ENCODE results near the gene HECTD1. TPM values are rescaled to one million over a fixed set of nuclear protein-coding genes. Genes with fewer than 3 reads are reported as not detected.
"Not testable (repeated sequence)": the region's sequence is repeated elsewhere in the genome, so short reads cannot be mapped to it uniquely, and the experiment has no call there.

HECTD1 gene
- total RNA-seq, 2 donors from 2014 or later: 99.1 to 135 TPM

DNA sequence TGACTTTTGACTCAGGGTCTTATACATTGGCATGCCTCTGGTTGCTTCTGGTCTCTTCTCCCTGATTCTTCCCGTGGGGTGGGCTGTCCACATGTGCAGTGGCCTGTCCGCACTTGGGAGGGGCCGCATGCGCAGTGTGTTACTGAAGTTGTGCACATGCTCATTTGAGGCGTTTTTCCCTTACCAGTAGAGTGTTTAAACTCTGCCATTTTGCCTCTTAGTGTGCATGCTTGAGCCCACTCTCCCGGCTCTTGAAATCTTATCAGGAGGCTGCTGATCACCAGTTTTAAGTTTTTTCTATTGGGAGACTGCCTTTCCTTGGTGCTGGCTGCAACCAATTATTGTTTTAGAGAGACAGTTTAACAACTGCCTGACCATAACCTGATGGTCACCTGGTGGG lies 32.1 kb upstream of the HECTD1 start:
- peak overlapping the region in 1 of 2 donors; percentile 53 for H3K27ac Mint-ChIP-seq
- H3K4me3 Mint-ChIP-seq: no peak overlapping the region
- no peaks in the 10 kb centered on the region for H3K36me3 Mint-ChIP-seq
- DNase-seq (ENCODE audit: low spot score) (no peak), ATAC-seq (no peak)
- H3K4me1 Mint-ChIP-seq (ENCODE audit: low read depth in 2 of 2): peaks cover 13 to 14% of the 10 kb centered on the region in 2 donors
- no peaks in the 10 kb centered on the region for H3K9me3 Mint-ChIP-seq
- H3K27me3 Mint-ChIP-seq: peaks cover 0 to 4% of the 10 kb centered on the region in 2 donors

DNA sequence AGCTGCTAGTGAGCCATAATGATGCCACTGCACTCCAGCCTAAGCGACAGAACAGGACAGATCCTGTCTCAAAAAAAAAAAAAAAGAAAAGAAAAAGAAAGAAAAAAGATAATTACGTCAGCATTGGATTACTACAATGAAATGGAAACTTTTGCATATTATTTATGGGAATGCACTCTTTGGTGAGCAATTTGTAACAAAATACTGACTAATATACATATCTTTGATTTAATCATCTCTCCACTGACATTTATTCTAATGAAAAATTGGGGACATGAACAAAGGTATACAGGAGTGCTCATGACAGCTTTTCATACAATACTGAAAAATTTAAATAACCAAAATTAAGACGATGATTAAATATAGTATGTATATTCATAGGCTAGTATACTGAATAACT lies 27.9 kb upstream of the HECTD1 start:
- ATAC-seq (no peak), DNase-seq (ENCODE audit: low spot score) (no peak)
- no peak overlapping the region for H3K4me3 Mint-ChIP-seq
- peaks cover 0 to 4% of the 10 kb centered on the region in 2 donors for H3K27me3 Mint-ChIP-seq
- no peaks in the 10 kb centered on the region for H3K36me3 Mint-ChIP-seq
- H3K9me3 Mint-ChIP-seq: no peaks in the 10 kb centered on the region
- no peak overlapping the region for H3K27ac Mint-ChIP-seq
- no peaks in the 10 kb centered on the region for H3K4me1 Mint-ChIP-seq (ENCODE audit: low read depth in 2 of 2)

DNA sequence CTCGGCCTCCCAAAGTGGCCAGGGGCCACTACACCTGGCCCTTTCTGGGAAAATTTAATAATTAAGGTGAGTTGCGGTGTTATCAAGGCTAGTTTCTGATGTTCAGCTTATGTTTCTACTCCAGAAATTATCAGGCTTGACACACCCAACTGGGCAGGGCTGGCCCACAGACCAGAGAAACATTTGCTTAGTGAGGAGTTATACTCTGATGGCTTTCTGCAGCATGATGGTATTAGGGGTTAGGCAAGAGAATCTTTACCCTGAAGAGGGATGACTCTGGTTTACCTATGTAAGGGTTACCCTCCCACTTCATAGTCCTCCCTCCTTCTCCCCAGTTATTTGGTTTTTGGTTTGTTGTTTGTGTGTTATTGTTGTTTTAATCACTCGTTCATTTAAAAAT lies 24.5 kb upstream of the HECTD1 start:
- ATAC-seq: no peak
- Mint-ChIP-seq H3K27me3 (peaks cover 0 to 4% of the 10 kb centered on the region in 2 donors), H3K9me3 (no peaks in the 10 kb centered on the region), H3K27ac (no peak overlapping the region), H3K4me3 (no peak overlapping the region), H3K4me1 (ENCODE audit: low read depth in 2 of 2) (peaks cover 5 to 14% of the 10 kb centered on the region in 2 donors), H3K36me3 (no peaks in the 10 kb centered on the region)
- DNase-seq (ENCODE audit: low spot score): no peak

DNA sequence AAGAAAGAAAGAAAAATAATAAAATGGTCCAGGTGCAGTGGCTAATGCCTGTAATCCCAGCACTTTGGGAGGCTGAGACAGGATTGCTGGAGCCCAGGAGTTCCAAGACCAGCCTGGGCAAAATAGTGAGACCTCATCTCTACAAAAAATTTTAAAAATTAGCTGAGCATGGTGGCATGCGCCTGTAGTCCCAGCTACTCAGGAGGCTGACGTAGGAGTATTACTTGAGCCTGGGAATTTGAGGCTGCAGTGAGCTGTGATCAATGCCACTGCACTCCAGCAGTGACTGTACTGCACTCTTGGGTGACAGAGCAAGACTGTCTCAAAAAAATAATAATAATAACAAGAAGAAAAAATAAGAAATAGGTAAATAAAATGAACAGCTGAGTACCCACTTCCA lies 23.7 kb upstream of the HECTD1 start:
- not testable (repeated sequence) for ATAC-seq; H3K36me3 Mint-ChIP-seq; H3K9me3 Mint-ChIP-seq; H3K27me3 Mint-ChIP-seq; H3K4me3 Mint-ChIP-seq; H3K27ac Mint-ChIP-seq; DNase-seq (ENCODE audit: low spot score)
- peaks cover 5 to 14% of the 10 kb centered on the region in 2 donors for H3K4me1 Mint-ChIP-seq (ENCODE audit: low read depth in 2 of 2)

DNA sequence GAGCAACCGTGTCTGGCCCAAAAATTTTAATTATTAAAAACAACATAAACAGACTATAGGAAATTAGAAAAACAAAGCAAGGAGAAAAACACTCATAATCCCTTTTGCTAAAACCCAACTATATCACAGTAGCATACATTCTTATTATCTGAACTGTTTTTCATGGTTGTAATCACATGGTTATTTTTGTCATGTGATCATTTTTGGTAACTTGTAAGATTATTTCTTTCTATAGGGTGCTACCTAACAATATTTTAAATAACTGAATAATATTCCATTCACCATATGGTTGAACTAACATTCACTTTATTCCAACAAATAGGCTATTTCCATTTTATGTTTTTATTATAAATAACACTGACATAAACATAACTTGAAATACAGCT lies 23.0 kb upstream of the HECTD1 start:
- Mint-ChIP-seq H3K27me3 (peaks cover 0 to 2% of the 10 kb centered on the region in 2 donors), H3K4me3 (no peak overlapping the region), H3K4me1 (ENCODE audit: low read depth in 2 of 2) (peaks cover 5 to 14% of the 10 kb centered on the region in 2 donors), H3K36me3 (no peaks in the 10 kb centered on the region), H3K27ac (no peak overlapping the region), H3K9me3 (no peaks in the 10 kb centered on the region)
- ATAC-seq (no peak), DNase-seq (ENCODE audit: low spot score) (no peak)

DNA sequence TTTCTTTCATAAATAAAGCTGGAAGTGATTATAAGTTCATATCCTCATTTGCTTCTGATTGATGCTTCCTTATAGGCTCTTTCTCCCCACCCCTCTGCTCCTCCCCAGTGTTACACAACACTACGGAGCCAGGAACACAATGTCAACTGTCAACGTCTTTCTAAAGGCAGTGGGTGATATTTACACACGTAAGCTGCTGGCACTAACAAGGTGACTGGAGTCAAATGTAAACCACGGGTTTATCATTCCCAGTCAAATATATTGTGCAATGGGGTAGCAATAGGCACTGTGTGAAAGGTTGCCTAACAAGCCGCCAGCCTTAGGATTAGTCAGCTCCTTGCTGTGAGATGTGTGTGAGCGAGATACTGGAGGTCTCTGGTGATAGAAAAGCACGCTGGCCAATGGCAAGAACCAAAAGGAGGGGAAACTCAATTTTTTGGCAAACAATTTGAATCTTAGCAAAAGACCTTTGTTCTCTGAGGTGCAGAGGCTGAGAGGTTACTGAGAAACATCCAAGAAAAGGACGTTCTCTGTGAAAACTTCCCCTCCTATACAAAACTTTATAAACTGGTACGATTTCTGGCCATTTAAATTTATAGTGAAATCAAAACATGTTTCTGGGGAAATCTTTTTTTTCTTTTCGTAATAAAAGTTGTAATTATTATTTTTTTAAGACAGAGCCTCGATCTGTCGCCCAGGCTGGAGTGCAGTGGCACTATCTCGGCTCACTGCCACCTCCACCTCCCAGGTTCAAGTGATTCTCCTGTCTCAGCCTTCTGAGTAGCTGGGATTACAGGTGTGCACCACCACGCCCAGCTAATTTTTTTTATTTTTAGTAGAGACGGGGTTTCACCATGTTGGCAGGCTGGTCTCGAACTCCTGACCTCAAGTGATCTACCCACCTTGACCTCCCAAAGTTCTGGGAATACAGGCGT lies 22.3 kb upstream of the HECTD1 start:
- Mint-ChIP-seq H3K27ac (peak overlapping the region; percentile 47 to 73), H3K9me3 (no peaks in the 10 kb centered on the region), H3K27me3 (peaks cover 0 to 2% of the 10 kb centered on the region in 2 donors), H3K4me1 (ENCODE audit: low read depth in 2 of 2) (peaks cover 5 to 14% of the 10 kb centered on the region in 2 donors), H3K4me3 (peak overlapping the region; percentile 30), H3K36me3 (no peaks in the 10 kb centered on the region)
- DNase-seq (ENCODE audit: low spot score) (peak; percentile 75), ATAC-seq (peak; percentile 94 to 97)

DNA sequence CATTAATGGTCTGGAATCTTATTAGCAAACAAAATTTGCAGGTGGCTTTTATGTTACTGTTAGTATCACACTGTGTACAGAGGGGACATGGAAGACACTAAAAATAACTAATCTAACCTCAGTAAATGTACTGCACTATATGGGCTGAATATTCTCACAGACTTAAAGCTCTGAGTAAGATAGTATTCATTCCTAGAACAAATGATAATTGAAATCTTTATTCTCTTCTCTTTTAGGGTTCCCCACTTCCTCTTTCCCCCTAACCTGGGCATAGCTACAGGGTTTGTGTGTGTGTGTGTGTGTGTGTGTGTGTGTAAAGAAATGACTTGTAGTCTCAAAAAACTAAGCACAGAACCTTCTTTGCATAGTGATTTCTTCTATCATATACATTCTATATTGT lies 21.4 kb upstream of the HECTD1 start:
- Mint-ChIP-seq H3K27me3 (peaks cover 0 to 2% of the 10 kb centered on the region in 2 donors), H3K4me1 (ENCODE audit: low read depth in 2 of 2) (peaks cover 5 to 14% of the 10 kb centered on the region in 2 donors), H3K27ac (peak overlapping the region in 1 of 2 donors; percentile 47), H3K9me3 (no peaks in the 10 kb centered on the region), H3K36me3 (no peaks in the 10 kb centered on the region), H3K4me3 (no peak overlapping the region)
- ATAC-seq: no peak
- DNase-seq (ENCODE audit: low spot score): no peak

DNA sequence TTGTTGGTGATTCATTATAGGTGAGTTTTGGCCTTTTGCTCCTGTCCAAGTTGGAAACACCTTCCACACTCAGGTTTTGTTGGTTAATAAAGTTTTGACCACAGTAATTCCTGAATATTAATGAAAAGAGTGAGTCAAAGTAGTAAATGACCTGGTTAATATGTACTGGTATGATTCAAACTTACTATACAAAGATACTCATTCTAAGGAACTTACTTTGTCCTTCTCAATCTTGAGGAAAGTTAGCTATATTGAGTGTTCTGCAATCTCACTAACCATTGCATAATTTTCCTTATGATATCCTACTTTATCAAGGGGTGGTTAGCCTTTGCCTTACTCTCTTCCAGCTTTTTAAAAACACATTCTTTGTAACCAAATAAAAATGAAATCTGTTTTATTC lies 20.9 kb upstream of the HECTD1 start:
- Mint-ChIP-seq H3K36me3 (no peaks in the 10 kb centered on the region), H3K27me3 (peaks cover 0 to 2% of the 10 kb centered on the region in 2 donors), H3K9me3 (no peaks in the 10 kb centered on the region), H3K4me3 (no peak overlapping the region), H3K27ac (no peak overlapping the region), H3K4me1 (ENCODE audit: low read depth in 2 of 2) (peaks cover 5 to 14% of the 10 kb centered on the region in 2 donors)
- no peak for ATAC-seq
- no peak for DNase-seq (ENCODE audit: low spot score)

DNA sequence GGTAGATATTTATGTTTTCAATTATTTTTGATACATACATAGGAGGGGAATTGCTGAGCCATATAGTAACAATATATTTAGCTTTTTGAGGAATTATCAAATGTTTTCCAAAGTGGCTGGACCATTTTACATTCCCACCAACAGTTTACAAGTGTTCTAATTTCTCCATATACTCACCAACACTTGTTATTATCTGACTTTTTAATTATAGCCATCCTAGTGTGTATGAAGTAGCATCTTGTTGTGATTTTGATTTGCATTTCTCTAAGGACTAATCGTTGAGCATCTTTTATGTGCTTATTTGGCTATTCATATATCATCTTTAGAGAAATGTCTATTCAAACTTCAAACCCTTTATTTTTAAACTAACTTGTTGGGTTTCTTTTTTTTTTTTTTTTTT lies 17.2 kb upstream of the HECTD1 start:
- Mint-ChIP-seq H3K4me1 (ENCODE audit: low read depth in 2 of 2) (peaks cover 3 to 11% of the 10 kb centered on the region in 2 donors), H3K4me3 (no peak overlapping the region), H3K36me3 (no peaks in the 10 kb centered on the region), H3K27ac (no peak overlapping the region), H3K27me3 (peaks cover 0 to 2% of the 10 kb centered on the region in 2 donors), H3K9me3 (no peaks in the 10 kb centered on the region)
- no peak for DNase-seq (ENCODE audit: low spot score)
- no peak for ATAC-seq

DNA sequence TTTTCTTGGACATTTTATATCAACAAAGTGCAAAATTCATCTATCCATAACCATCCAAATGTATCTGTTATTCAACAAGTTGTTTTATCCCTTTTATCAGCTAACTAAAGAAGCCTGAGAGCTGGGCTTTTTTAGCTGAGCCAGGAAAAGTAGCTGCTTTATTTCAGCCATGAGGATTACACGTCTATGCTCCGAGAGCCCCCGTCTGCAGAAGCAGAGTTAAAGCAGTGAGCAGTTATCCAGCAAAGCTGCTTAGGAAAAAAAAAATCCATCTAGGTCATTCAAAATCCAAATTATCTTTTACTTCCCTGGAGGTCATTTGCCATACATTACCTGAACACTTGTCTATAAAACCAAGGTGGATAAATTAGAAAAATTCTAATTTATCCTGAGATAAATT lies 15.7 kb upstream of the HECTD1 start:
- DNase-seq (ENCODE audit: low spot score): no peak
- ATAC-seq: no peak
- Mint-ChIP-seq H3K36me3 (no peaks in the 10 kb centered on the region), H3K27ac (no peak overlapping the region), H3K9me3 (no peaks in the 10 kb centered on the region), H3K27me3 (peaks cover 0 to 2% of the 10 kb centered on the region in 2 donors), H3K4me3 (no peak overlapping the region), H3K4me1 (ENCODE audit: low read depth in 2 of 2) (no peaks in the 10 kb centered on the region)

DNA sequence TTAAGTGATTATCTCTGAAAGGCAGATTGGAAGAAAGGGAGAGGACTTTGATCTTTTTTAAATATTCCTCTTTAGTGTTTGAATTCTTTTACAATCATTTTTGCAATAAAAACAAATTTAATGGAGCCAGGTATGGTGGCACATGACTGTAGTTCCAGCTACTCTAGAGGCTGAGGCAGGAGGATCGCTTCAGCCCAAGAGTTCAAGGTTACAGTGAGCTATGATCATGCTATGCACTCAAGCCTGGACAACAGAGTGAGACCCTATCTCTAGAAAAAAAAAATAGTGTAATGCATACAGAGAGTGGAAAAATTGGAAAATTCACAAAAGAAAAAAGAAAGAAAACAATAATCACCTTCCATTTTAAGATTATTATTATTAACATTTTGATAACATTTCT lies 15.2 kb upstream of the HECTD1 start:
- no peak for ATAC-seq

DNA sequence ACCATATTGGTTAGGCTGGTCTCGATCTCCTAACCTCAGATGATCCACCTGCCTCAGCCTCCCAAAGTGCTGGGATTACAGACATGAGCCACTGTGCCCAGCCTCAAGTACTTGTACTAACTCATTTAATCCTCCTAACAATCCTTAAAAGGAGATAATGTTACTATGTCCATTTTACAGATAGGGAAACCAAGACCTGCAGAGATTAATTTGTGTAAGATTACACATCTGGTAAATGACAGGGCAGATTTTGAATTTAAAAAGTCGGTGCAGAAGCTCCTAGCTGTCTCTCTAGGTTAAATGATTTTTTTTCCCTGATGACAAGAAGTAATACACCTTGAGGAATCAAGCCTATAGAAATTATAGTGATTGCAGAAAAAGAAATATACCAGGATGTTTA lies 13.7 kb upstream of the HECTD1 start:
- no peak overlapping the region for H3K4me3 Mint-ChIP-seq
- H3K36me3 Mint-ChIP-seq: no peaks in the 10 kb centered on the region

More for the DNA sequence above, 15.2 kb upstream of the HECTD1 start:
- no peak for DNase-seq (ENCODE audit: low spot score)
- Mint-ChIP-seq H3K4me3 (no peak overlapping the region), H3K36me3 (no peaks in the 10 kb centered on the region), H3K4me1 (ENCODE audit: low read depth in 2 of 2) (no peaks in the 10 kb centered on the region), H3K27me3 (peaks cover 0 to 2% of the 10 kb centered on the region in 2 donors), H3K27ac (no peak overlapping the region), H3K9me3 (no peaks in the 10 kb centered on the region)

DNA sequence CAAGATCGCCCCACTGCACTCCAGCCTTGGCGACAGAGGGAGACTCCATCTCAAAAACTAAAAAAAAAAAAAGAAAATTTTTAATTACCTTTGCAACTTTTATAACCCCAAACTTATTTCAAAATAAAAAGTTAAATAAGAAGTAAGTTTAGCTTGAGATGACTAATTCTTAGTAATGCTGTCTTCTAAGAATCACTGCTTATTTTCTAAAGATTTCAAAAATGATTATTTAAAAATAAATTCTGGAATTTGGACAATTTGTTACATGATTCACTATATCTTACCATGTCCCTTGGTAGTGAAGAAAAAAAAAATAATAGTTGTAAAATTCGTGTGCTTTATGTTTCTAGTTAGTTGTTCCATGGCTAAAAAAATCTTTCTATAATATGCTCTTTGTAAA lies 11.6 kb upstream of the HECTD1 start:
- no peak for ATAC-seq
- Mint-ChIP-seq H3K27ac (no peak overlapping the region), H3K27me3 (no peaks in the 10 kb centered on the region), H3K36me3 (no peaks in the 10 kb centered on the region), H3K4me1 (ENCODE audit: low read depth in 2 of 2) (no peaks in the 10 kb centered on the region), H3K9me3 (no peaks in the 10 kb centered on the region), H3K4me3 (no peak overlapping the region)
- no peak for DNase-seq (ENCODE audit: low spot score)

More for the DNA sequence above, 13.7 kb upstream of the HECTD1 start:
- Mint-ChIP-seq H3K27ac (no peak overlapping the region), H3K9me3 (no peaks in the 10 kb centered on the region), H3K4me1 (ENCODE audit: low read depth in 2 of 2) (no peaks in the 10 kb centered on the region), H3K27me3 (peaks cover 0 to under 1% of the 10 kb centered on the region in 2 donors)
- ATAC-seq (no peak), DNase-seq (ENCODE audit: low spot score) (no peak)

DNA sequence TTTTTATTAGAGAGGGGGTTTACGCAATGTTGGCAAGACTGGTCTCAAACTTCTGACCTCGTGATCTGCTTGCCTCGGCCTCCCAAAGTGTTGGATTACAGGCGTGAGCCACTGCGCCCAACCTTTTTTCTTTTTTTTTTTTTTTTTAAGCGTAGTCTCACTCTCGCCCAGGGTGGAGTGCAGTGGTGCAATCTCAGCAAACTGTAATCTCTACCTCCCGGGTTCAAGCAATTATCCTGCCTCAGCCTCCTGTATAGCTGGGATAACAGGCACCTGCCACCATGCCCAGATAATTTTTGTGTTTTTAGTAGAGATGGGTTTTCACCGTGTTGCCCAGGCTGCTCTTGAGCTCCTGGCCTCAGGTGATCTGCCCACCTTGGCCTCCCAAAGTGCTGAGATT lies 8.8 kb upstream of the HECTD1 start:
- H3K27ac Mint-ChIP-seq: no peak overlapping the region
- no peak for ATAC-seq
- H3K36me3 Mint-ChIP-seq: no peaks in the 10 kb centered on the region
- H3K4me1 Mint-ChIP-seq (ENCODE audit: low read depth in 2 of 2): no peaks in the 10 kb centered on the region
- no peak for DNase-seq (ENCODE audit: low spot score)
- no peak overlapping the region for H3K4me3 Mint-ChIP-seq
- no peaks in the 10 kb centered on the region for H3K9me3 Mint-ChIP-seq
- H3K27me3 Mint-ChIP-seq: no peaks in the 10 kb centered on the region
